Gastrocnemius medialis (tissue), 4 donors: ENCODE data around the gene SMAD3.
"Not testable (repeated sequence)": the region's sequence is repeated elsewhere in the genome, so short reads cannot be mapped to it uniquely, and the experiment has no call there.

Experiments
- POLR2A ChIP-seq, 2 donors: fragments of 450-650 bp; IDR thresholded peaks; one replicate each; pipeline ENCODE4 v1.6.1; 2017; ENCODE audit warnings: antibody characterized with exemption in 2 of 2, mild to moderate bottlenecking in 2 of 2, moderate library complexity in 2 of 2
- TF ChIP-seq, protein P1 (sequence below), 5 experiments: fragments of 450-650 bp in 3 of 5; fragments of 200-600 bp in 2 of 5; sonication (generic) in 2 of 5; IDR thresholded peaks in 4 of 5; conservative IDR thresholded peaks in 1 of 5; 1 replicate in 4 of 5; 2 replicates in 1 of 5; pipeline ENCODE4 v1.5.1; 2016 to 2019; ENCODE audit warnings: antibody characterized with exemption in 5 of 5, mild to moderate bottlenecking in 3 of 5, moderate library complexity in 3 of 5

GRCh38 chr15:67153044-67153443 lies 87.6 kb downstream of the SMAD3 start:
- TF ChIP-seq, protein P1, sequence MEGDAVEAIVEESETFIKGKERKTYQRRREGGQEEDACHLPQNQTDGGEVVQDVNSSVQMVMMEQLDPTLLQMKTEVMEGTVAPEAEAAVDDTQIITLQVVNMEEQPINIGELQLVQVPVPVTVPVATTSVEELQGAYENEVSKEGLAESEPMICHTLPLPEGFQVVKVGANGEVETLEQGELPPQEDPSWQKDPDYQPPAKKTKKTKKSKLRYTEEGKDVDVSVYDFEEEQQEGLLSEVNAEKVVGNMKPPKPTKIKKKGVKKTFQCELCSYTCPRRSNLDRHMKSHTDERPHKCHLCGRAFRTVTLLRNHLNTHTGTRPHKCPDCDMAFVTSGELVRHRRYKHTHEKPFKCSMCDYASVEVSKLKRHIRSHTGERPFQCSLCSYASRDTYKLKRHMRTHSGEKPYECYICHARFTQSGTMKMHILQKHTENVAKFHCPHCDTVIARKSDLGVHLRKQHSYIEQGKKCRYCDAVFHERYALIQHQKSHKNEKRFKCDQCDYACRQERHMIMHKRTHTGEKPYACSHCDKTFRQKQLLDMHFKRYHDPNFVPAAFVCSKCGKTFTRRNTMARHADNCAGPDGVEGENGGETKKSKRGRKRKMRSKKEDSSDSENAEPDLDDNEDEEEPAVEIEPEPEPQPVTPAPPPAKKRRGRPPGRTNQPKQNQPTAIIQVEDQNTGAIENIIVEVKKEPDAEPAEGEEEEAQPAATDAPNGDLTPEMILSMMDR (IDR thresholded peaks at IDR 0.05 in 4 of 5, conservative IDR thresholded peaks at IDR 0.05 in 1 of 5) = not testable (repeated sequence)
- not testable (repeated sequence) for TF ChIP-seq POLR2A (IDR thresholded peaks at IDR 0.05)
